GM18520 (cell line): ENCODE data around the gene ERVV-1.
"Not testable (repeated sequence)": the region's sequence is repeated elsewhere in the genome, so short reads cannot be mapped to it uniquely, and the experiment has no call there.

ENCODE experiments used
- ATAC-seq: cut with Tn5 transposase; IDR thresholded peaks from one replicate; pipeline ENCODE4 v1.9.1; 2021; ENCODE audit not compliant: unreplicated experiment

ERVV-1 gene, protein sequence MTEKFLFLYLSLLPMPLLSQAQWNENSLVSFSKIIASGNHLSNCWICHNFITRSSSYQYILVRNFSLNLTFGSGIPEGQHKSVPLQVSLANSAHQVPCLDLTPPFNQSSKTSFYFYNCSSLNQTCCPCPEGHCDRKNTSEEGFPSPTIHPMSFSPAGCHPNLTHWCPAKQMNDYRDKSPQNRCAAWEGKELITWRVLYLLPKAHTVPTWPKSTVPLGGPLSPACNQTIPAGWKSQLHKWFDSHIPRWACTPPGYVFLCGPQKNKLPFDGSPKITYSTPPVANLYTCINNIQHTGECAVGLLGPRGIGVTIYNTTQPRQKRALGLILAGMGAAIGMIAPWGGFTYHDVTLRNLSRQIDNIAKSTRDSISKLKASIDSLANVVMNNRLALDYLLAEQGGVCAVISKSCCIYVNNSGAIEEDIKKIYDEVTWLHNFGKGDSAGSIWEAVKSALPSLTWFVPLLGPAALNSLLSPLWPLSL

DNA sequence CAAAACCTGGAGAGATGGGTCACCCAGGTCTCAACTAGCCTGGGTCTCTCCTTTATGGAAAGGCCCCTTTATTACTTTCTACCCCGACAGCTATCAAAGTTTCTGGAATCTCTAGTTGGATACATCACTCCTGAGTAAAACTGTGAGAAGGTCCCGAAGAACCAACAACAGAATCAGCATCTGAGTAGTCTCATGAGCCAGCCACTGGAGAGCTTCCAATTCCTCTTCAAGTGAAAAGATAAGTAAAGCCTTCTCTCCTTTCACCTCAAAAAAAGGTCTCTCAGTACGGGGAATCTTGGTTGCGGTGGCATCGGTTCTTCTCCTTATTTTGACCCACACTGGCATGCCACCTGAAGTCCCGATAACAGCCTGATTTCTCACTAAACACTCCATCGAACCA lies at the start of gene ERVV-1:
ERVV-1 (plus strand) TSS at position 301 of the 400 bp plus-strand sequence. CDS start 170 bp downstream, outside the sequence.
- ATAC-seq: no peak

- no peak for ATAC-seq
Observed at GRCh38 chr19:52967772-52968171, 45.9 kb upstream of the ERVV-1 start.

- ATAC-seq: no peak
Observed at GRCh38 chr19:52981329-52981728, 32.4 kb upstream of the ERVV-1 start.

DNA sequence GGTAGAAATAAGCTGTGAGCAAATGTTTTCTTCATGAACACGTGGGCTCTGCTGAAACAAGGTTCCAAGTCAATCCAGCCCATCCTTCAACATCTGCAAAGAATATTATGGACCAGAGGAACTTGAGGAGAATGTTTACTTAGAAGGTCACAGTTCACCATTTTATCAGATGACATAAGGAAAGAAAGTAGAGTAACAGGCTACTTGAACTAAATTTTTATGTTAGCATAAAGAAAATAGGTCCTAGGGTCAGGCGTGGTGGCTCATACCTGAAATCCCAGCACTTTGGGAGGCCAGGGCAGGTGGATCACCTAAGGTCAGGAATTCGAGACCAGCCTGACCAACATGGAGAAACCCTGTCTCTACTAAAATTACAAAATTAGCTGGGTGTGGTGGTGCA lies 30.6 kb upstream of the ERVV-1 start:
- not testable (repeated sequence) for ATAC-seq

DNA sequence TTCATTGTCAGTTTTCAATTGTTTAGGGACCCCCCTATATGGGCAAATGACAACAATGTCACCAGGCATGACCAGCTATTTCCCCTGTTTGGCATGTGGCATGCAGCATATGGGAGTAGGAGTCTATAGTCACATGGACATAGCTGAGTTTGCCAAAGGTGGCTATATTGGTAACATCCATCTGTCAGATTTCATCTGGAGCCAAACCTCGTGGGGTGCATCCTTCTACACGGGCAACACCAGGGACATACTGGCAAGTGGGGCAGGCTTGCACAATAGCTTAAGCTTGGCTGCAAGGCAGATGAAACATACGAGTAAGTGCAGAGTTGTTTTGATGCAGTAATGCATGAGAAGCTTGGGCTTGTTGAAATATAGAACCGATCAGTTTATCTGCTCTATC lies 26.5 kb upstream of the ERVV-1 start:
- no peak for ATAC-seq

DNA sequence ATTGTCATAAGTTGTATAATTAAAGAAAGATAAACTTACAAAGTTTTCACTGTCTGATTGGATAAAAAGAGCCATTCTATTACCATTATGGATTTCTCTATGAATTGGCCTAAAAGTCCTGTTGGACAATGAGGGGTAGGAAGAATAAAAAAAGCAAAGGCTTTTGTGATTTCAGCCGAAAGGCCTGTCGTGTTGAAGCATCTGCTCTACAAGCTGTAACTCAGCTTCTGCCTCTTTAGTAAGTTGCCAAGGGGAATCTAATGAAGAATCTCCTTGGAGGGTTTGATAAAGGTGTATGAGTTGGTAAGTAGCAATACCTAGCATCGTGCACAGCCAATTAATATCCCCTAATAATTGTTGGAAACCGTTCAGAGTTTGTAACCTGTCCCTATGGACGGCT lies 25.2 kb upstream of the ERVV-1 start:
- no peak for ATAC-seq

GRCh38 chr19:52990759-52991418 lies 22.8 kb upstream of the ERVV-1 start:
- no peak for ATAC-seq

- no peak for ATAC-seq
Observed at GRCh38 chr19:52991484-52991883, 22.2 kb upstream of the ERVV-1 start.

DNA sequence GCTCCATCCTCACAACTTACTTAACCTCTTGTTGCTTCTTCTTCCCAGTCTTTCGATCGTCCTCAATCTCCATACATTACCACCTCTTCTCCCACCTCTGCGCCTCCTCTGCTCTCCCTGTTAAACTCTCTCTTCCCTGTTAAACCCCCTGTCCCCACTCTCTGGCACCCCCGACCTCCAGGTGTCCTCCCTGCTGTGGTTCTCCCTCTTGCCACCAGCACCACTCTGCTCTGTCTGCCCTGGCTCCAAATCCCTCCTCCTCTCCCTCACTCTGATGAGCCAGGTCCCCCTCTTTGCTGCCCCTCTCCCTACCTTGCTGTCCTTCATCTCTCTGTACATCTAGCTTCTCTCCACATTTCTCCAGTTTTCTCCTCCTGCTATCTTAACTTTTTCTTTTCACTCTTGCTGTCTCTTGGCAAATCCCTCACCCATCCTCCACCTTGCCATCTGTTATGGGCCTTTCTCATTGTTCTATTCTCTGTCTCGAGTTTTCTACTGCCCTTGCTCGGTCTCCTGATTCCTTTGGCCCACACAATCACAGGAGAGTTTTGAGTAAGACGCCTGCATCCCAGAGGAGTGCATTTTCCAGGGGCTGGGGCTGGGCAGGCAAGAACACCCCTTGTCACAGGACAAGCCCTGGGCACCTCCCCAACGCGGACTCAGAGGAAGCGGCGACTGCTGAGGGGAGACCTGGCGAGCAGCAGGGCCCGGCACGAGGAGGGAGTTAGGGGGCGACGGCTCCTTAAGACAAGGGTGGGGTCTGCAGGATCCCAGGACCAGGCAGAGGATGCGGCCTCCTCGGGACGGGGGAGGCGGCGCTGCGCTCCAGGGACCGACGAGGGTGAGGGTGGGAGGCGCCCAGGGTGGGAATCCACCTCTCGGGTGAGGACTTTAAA lies 21.4 kb upstream of the ERVV-1 start:
- ATAC-seq: no peak

DNA sequence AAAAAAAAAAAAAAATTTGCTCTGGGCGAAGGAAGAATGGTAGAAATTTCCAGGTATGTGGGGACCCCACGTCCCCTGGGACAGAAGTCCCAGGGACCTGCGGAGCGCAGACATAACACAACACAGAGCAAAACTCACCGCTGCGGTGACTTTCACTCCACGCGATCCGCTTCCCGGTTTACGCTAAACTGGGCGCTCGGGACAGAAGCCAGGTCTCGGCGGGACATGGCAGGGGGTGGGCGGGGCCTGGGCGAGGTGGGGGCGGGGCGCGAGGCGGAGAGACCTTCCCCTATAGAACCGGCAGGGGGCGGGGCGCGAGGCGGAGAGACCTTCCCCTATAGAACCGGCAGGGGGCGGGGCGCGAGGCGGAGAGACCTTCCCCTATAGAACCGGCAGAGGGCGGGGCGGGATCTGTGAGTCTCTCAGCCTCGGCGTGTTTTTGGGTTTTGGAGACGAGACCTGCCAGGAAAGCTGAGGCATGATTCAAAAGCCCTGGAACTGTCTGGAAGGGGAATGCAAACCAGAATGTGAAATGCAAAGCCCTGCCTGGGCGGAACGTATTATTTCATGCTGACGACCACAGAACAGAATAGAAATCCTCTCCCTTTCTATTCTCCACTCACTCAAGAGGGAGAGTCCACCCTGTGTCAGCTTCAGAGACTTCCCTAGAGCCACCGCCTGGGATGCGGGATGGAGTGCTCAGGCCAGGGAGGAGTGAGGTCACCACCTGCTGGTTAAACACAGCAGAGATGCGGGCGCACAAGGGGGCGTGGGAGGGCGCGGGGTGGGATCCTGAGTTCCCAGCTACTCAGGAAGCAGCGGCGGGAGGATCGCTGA lies 20.2 kb upstream of the ERVV-1 start:
- ATAC-seq: no peak

- no peak for ATAC-seq
Observed at GRCh38 chr19:52995711-52996110, 18.0 kb upstream of the ERVV-1 start.

GRCh38 chr19:52997975-52998374 lies 15.7 kb upstream of the ERVV-1 start:
- ATAC-seq: no peak

DNA sequence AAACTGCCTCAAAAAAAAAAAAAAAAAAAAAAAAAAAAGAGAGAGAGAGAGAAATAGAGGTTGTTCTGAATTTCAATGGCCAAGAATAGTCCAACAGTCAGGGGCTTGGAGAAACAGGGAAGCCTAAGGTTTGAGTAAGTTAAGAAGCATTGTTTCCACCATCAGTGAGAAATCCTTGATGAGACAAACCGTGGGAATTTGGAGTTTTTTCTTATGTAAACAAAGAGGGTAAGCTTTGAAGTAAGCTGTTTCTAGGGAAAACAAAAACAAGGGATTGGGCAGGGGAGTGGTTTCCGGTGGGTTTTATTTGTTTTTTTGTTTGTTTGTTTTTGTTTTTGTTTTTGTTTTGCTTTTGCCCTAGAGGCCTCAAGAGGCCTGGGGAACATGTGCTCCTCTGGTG lies 11.2 kb upstream of the ERVV-1 start:
- ATAC-seq: no peak

DNA sequence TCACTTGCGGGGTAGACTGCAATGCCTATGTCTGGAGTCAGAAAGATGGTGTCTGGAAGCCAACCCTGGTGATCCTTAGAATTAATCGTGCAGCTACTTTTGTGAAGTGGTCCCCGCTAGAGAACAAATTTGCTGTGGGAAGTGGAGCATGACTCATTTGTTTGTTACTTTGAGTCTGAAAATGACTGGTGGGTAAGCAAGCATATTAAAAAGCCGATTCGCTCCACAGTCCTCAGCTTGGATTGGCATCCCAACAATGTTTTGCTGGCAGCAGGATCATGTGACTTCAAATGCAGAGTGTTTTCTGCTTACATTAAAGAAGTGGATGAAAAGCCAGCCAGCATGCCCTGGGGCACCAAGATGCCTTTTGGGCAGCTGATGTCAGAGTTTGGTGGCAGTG lies 9.5 kb upstream of the ERVV-1 start:
- no peak for ATAC-seq

DNA sequence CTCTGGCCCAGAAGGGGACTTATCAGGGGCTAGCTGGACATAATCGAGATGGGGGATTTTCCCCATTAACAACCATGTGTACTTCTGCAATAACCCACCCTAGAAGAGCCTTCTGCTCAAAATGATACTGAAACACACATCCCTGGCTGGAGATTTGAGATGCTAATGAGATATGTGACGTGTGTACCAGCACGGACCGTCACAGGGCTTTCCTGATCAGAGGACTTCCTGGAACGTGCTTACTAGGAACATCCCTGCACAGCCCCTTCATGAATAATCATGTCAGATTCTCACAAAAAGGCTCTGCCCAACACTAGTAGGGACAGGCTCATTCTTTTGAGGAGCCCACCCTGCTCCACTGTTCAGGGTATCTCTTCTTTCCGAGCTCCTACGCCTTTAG lies 6.5 kb upstream of the ERVV-1 start:
- ATAC-seq: no peak

DNA sequence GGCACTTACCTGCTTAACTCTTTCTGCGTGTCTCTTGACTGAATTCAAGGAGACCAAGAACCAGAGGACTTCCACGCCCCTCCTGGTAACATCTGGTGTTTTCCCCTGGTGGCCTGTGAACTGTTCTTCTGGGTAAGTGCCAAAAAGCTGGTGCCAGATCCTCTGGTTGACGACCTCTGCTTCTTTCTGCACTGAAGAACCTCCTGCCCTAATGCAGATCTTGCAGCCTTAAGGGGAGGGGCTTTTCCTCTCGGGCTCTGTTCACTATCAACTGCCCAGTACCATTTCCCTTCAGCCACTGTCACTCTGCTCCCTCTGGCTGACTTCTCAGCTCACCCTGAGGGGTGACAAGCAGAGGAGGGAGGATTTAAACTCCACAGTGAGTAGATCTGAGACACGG lies 6.1 kb upstream of the ERVV-1 start:
- no peak for ATAC-seq

- ATAC-seq: no peak
Observed at GRCh38 chr19:53008061-53008778, 5.5 kb upstream of the ERVV-1 start.

- no peak for ATAC-seq
Observed at GRCh38 chr19:53010494-53010893, 3.2 kb upstream of the ERVV-1 start.

DNA sequence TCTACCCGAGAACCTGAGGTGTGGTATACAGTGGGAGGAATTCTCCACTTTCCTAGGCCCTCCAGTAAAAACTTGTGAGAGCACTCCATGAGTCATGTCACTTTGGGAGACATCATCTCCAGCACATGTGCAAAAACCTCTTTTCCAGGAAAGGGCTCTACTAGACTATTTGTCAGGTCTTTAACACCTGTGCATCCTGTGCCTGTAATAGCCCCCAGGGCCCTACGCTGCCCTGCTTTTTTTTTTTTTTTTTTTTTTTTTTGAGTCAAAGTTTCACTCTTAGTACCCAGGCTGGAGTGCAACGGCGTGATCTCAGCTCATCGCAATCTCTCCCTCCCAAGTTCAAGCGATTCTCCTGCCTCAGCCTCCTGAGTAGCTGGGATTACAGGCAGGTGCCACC lies 1.7 kb upstream of the ERVV-1 start:
- no peak for ATAC-seq

- no peak for ATAC-seq
Observed at GRCh38 chr19:53015159-53015558, 1.4 kb downstream of the ERVV-1 start.
